ENCODE results near the gene CLSTN2.

GRCh38 chr3:139933766-139934165 is 1.2 kb upstream of the CLSTN2 start:
- TF ChIP-seq CTCF (IDR thresholded peaks at IDR 0.05), result no peak
- no peak for TF ChIP-seq POLR2A (IDR thresholded peaks at IDR 0.05)
